Measurements from ENCODE around the gene CRLF3. TPM values are rescaled to one million over a fixed set of nuclear protein-coding genes. Genes with fewer than 3 reads are reported as not detected.

Gene CRLF3, protein sequence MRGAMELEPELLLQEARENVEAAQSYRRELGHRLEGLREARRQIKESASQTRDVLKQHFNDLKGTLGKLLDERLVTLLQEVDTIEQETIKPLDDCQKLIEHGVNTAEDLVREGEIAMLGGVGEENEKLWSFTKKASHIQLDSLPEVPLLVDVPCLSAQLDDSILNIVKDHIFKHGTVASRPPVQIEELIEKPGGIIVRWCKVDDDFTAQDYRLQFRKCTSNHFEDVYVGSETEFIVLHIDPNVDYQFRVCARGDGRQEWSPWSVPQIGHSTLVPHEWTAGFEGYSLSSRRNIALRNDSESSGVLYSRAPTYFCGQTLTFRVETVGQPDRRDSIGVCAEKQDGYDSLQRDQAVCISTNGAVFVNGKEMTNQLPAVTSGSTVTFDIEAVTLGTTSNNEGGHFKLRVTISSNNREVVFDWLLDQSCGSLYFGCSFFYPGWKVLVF
- 10.0 TPM for total RNA-seq

DNA sequence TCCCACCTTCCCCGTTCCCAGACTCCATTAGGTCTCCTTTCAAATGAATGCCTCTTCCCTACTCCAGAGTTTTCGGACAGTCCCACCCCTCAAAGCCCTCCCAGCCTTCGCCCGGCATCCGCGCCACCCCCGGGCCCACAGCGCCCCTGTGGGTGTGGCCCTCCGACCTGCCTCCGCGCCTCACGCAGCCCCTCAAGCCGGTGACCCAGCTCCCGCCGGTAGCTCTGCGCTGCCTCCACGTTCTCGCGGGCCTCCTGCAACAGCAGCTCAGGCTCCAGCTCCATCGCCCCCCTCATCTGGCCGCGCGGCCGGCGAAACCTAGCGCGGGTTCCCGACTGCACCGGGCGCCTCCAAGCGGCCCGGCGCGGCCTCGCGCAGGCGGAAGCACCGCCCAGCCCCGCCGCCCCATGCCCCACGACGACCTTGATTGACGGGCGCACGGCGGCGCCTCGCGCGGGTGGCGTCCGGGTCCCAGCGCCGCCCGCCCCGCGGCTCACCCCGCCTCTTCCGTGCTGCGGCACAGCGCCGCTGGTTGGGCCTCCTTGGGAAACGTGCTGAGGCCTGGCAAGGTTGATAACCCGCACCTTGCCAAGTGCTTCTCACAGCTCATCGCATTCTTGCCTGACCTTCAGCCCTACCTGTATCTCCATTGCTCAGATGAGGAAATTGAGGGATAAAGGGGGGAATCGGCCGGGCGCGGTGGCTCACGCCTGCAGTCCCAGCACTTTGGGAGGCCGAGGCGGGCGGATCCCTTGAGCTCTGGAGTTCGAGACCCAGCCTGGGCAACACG, at the start of gene CRLF3:
CRLF3 (minus strand) TSS at position 337 of the 790 bp plus-strand sequence; CDS start at position 296, 41 bp downstream.
- Histone ChIP-seq H3K4me3 (peak within 1 kb of the TSS; percentile 62 to 80), H3K27ac (peak within 1 kb of the TSS; percentile 61 to 63), H3K9me3 (no peaks in the 10 kb centered on the region), H3K36me3 (no peaks in the 10 kb centered on the region), H3K27me3 (no peaks in the 10 kb centered on the region), H3K4me1 (peaks cover 0 to 17% of the 10 kb centered on the region in 2 donors)
- TF ChIP-seq, protein P1, sequence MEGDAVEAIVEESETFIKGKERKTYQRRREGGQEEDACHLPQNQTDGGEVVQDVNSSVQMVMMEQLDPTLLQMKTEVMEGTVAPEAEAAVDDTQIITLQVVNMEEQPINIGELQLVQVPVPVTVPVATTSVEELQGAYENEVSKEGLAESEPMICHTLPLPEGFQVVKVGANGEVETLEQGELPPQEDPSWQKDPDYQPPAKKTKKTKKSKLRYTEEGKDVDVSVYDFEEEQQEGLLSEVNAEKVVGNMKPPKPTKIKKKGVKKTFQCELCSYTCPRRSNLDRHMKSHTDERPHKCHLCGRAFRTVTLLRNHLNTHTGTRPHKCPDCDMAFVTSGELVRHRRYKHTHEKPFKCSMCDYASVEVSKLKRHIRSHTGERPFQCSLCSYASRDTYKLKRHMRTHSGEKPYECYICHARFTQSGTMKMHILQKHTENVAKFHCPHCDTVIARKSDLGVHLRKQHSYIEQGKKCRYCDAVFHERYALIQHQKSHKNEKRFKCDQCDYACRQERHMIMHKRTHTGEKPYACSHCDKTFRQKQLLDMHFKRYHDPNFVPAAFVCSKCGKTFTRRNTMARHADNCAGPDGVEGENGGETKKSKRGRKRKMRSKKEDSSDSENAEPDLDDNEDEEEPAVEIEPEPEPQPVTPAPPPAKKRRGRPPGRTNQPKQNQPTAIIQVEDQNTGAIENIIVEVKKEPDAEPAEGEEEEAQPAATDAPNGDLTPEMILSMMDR (IDR thresholded peaks at IDR 0.05) = peak; percentile 46 to 67 (median 57)
- DNase-seq (ENCODE audit: low spot score in 2 of 2) = peak; percentile 59 to 92
- intact Hi-C loops (cut with DNase I) = loop anchor here (2.0 kb wide), 1 partner anchor 446 kb away; the partner anchor contains the start of gene CPD

DNA sequence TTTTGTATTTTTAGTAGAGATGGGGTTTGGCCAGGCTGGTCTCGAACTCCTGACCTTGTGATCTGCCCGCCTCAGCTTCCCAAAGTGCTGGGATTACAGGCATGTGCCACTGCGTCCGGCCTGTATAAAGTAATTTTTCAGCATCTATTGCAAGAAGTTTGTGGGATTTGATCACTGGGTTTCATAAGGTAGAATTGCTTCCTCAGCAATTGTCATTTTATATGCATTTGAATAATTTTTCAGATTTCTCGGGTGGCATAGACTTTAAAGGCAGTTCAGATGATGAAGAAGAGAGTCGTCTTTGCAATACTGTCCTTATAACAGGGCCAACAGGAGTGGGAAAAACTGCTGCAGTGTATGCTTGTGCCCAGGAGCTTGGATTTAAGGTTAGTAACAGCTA, 44.5 kb upstream of the CRLF3 start:
- Histone ChIP-seq H3K27me3 (no peaks in the 10 kb centered on the region), H3K9me3 (no peaks in the 10 kb centered on the region), H3K4me3 (no peak overlapping the region), H3K36me3 (peaks cover 0 to 3% of the 10 kb centered on the region in 2 donors), H3K27ac (no peak overlapping the region), H3K4me1 (no peaks in the 10 kb centered on the region)
- intact Hi-C loops (cut with DNase I) = no loop called here
- no peak for DNase-seq (ENCODE audit: low spot score in 2 of 2)
- TF ChIP-seq, protein P1 (IDR thresholded peaks at IDR 0.05) = no peak

DNA sequence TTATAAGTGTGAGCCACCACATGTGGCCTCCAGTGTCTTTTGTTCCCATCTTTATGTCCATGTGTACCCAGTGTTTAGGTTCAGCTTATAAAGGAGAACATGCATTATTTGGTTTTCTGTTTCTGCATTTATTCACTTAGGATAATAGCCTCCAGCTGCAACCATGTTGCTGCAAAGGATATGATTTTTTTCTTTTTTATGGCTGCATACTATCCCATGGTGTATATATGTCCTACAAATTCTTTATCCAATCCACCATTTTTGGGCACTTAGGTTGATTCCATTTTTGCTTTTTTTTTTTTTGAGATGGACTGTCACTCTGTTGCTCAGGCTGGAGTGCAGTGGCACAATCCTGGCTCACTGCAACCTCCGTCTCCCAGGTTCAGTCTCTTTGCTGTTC, 40.1 kb upstream of the CRLF3 start:
- Histone ChIP-seq H3K4me3 (no peak overlapping the region), H3K9me3 (no peaks in the 10 kb centered on the region), H3K27me3 (no peaks in the 10 kb centered on the region), H3K36me3 (peaks cover 0 to 3% of the 10 kb centered on the region in 2 donors), H3K27ac (no peak overlapping the region), H3K4me1 (no peaks in the 10 kb centered on the region)
- no peak for DNase-seq (ENCODE audit: low spot score in 2 of 2)
- intact Hi-C loops (cut with DNase I) = no loop called here
- TF ChIP-seq, protein P1 (IDR thresholded peaks at IDR 0.05) = no peak

DNA sequence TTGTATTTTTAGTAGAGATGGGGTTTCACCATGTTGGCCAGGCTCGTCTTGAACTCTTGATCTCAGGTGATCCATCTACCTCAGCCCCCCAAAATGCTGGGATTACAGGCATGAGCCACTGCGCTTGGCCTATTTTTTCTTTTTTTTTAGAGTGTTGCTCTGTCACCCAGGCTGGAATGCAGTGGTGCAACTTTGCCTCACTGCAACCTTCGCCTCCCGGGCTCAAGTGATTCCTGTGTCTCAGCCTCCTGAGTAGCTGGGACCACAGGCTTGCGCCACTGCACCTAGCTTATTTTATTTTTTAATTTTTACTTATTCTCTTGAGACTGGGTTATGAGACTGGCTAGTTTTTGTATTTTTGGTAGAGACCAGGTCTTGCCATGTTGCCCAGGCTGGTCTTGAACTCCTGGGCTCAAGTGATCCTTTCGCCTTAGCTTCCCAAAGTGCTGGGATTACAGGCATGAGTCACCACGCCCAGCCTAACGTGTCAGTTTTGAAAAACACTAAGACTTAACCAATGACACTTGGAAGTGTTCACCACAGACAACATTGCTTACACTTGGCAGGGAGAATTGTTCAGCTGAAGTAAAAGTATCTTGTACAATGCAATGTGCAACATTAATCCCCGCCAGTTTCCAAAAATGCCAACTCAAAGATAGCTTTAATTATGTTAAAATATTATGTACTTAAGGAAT, 34.2 kb upstream of the CRLF3 start:
- Histone ChIP-seq H3K4me3 (no peak overlapping the region), H3K4me1 (no peaks in the 10 kb centered on the region), H3K27me3 (no peaks in the 10 kb centered on the region), H3K9me3 (no peaks in the 10 kb centered on the region), H3K36me3 (no peaks in the 10 kb centered on the region), H3K27ac (no peak overlapping the region)
- TF ChIP-seq, protein P1 (IDR thresholded peaks at IDR 0.05) = no peak
- DNase-seq (ENCODE audit: low spot score in 2 of 2) = no peak
- intact Hi-C loops (cut with DNase I) = no loop called here

DNA sequence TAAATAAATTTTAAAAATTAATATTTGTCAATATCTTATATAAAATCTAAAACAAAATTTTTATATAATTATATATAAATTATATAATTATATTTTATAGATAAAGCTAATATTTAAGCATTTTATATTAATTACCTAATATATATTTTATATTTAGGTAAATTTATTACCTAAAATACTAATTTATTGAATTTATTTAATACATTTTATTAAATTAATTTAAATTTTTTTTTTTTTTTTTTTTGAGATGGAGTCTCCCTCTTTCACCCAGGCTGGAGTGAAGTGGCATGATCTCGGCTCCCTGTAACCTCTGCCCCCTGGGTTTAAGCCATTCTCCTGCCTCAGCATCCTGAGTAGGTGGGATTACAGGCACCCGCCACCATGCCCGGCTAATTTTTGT, 29.7 kb upstream of the CRLF3 start:
- Histone ChIP-seq H3K36me3 (no peaks in the 10 kb centered on the region), H3K27me3 (no peaks in the 10 kb centered on the region), H3K4me3 (no peak overlapping the region), H3K27ac (no peak overlapping the region), H3K4me1 (no peaks in the 10 kb centered on the region), H3K9me3 (no peaks in the 10 kb centered on the region)
- intact Hi-C loops (cut with DNase I) = no loop called here
- TF ChIP-seq, protein P1 (IDR thresholded peaks at IDR 0.05) = no peak
- DNase-seq (ENCODE audit: low spot score in 2 of 2) = no peak

All from ascending aorta (tissue), 2 donors.